H1 (cell line): ENCODE results near the gene FRS2. TPM values are rescaled to one million over a fixed set of nuclear protein-coding genes. Genes with fewer than 3 reads are reported as not detected.

Experiments
- CTCF ChIA-PET: fragments of 300-600 bp; sonication (Branson Sonifier 250); formaldehyde crosslinking; loops from one replicate; lab custom pipeline; 2021; ENCODE audit not compliant: partially characterized antibody; lab: Charles Lee
- POLR2A ChIA-PET: fragments of 300-600 bp; sonication (Branson Sonifier 250); formaldehyde crosslinking; loops from one replicate; lab custom pipeline; 2021; ENCODE audit warnings: inconsistent platforms; ENCODE audit not compliant: partially characterized antibody; lab: Charles Lee
- DNase-seq, 2 experiments: peaks; one replicate each; pipeline versions ENCODE4 v3.0.0 to v3.0.0-alpha.2; 2010 to 2022; ENCODE audit warnings: low spot score in 2 of 2, low read depth in 1 of 2, mixed read lengths in 1 of 2
- FAIRE-seq: peaks from 2 replicates; lab custom pipeline; 2011; peaks lifted over from hg19 to GRCh38; lab: Jason Lieb, UNC
- H2AFZ ChIP-seq: 2 replicates; pipeline ENCODE4 v1.8.1; 2012; ENCODE audit warnings: low read length, inconsistent platforms
- H2AK5ac ChIP-seq: 2 replicates; pipeline ENCODE4 v1.6.1; 2013; ENCODE audit warnings: low read depth, low read length
- H2BK120ac ChIP-seq: replicated peaks from 2 replicates; pipeline ENCODE3; 2013; ENCODE audit warnings: low read depth, low read length, inconsistent platforms
- H2BK12ac ChIP-seq: 2 replicates; pipeline ENCODE4 v1.6.1; 2013; ENCODE audit warnings: low read depth, low read length
- H2BK15ac ChIP-seq: 2 replicates; pipeline ENCODE4 v1.6.1; 2013; ENCODE audit warnings: low read length
- H2BK20ac ChIP-seq: 2 replicates; pipeline ENCODE4 v1.6.1; 2013; ENCODE audit warnings: low read length
- H2BK5ac ChIP-seq: 2 replicates; pipeline ENCODE4 v1.6.1; 2013; ENCODE audit warnings: low read depth, low read length
- H3K14ac ChIP-seq: 2 replicates; pipeline ENCODE4 v1.6.1; 2013; ENCODE audit warnings: inconsistent platforms; ENCODE audit not compliant: insufficient read length
- H3K18ac ChIP-seq: 2 replicates; pipeline ENCODE4 v1.6.1; 2013; ENCODE audit warnings: low read length; ENCODE audit errors: extremely low read depth
- H3K23ac ChIP-seq: 2 replicates; pipeline ENCODE4 v1.6.1; 2013; ENCODE audit warnings: inconsistent platforms; ENCODE audit not compliant: insufficient read length
- H3K23me2 ChIP-seq: 2 replicates; pipeline ENCODE4 v1.6.1; 2013; ENCODE audit warnings: low read depth, low read length
- H3K27ac ChIP-seq: 2 replicates; pipeline ENCODE4 v1.6.1; 2011; ENCODE audit warnings: low read depth, low read length, inconsistent platforms
- H3K27me3 ChIP-seq, 4 experiments: replicated peaks in 1 of 4; 1 replicate in 1 of 4; 2 replicates in 3 of 4; pipeline versions ENCODE4 v1.6.1 to v1.8.1; 2011 to 2013; ENCODE audit warnings: low read length in 3 of 4, mild to moderate bottlenecking in 3 of 4, inconsistent platforms in 2 of 4, mixed read lengths in 2 of 4, moderate library complexity in 1 of 4; ENCODE audit not compliant: control insufficient read depth in 3 of 4, insufficient read depth in 3 of 4; ENCODE audit errors: extremely low read depth in 1 of 4
- H3K36me3 ChIP-seq, 4 experiments: 2 replicates each; pipeline versions ENCODE4 v1.6.1 to v1.8.1; 2011 to 2013; ENCODE audit warnings: mild to moderate bottlenecking in 4 of 4, low read length in 3 of 4, moderate library complexity in 2 of 4, control low read depth in 1 of 4, inconsistent platforms in 1 of 4; ENCODE audit not compliant: insufficient read depth in 4 of 4, control insufficient read depth in 2 of 4
- H3K4ac ChIP-seq: replicated peaks from 2 replicates; pipeline ENCODE3; 2013; ENCODE audit warnings: low read length, low read depth, mixed read lengths, inconsistent platforms; ENCODE audit not compliant: insufficient read length
- H3K4me1 ChIP-seq, 4 experiments: replicated peaks in 1 of 4; 1 replicate in 1 of 4; 2 replicates in 3 of 4; pipeline versions ENCODE4 v1.6.1 to v1.8.1; 2011 to 2013; ENCODE audit warnings: low read length in 3 of 4, inconsistent platforms in 2 of 4, mixed read lengths in 1 of 4; ENCODE audit not compliant: insufficient read depth in 4 of 4, control insufficient read depth in 3 of 4
- H3K4me2 ChIP-seq, 2 experiments: 2 replicates each; pipeline versions ENCODE4 v1.6.1 to v1.8.1; 2011 to 2013; ENCODE audit warnings: low read depth in 2 of 2, low read length in 2 of 2, control low read depth in 1 of 2, inconsistent platforms in 1 of 2, mild to moderate bottlenecking in 1 of 2; ENCODE audit not compliant: insufficient read depth in 1 of 2
- H3K4me3 ChIP-seq, 4 experiments: fragments of 200-600, 300-600 bp in 1 of 4; sonication (generic), shearing (Covaris generic), sonication (Bioruptor Twin) in 1 of 4; 2 replicates each; pipeline versions ENCODE4 v1.5.1 to v1.8.1; 2011 to 2016; ENCODE audit warnings: low read length in 4 of 4, low read depth in 3 of 4, control low read depth in 2 of 4, inconsistent platforms in 2 of 4, mild to moderate bottlenecking in 2 of 4, mixed read lengths in 1 of 4, moderate library complexity in 1 of 4; ENCODE audit not compliant: insufficient read depth in 2 of 4; ENCODE audit errors: extremely low read depth in 1 of 4
- H3K56ac ChIP-seq: replicated peaks from 2 replicates; pipeline ENCODE3; 2013; ENCODE audit warnings: low read depth, mild to moderate bottlenecking, mixed read lengths, low read length, inconsistent platforms; ENCODE audit not compliant: insufficient read length
- H3K79me1 ChIP-seq: 2 replicates; pipeline ENCODE4 v1.6.1; 2013; ENCODE audit warnings: low read depth, low read length, control low read depth
- H3K79me2 ChIP-seq, 2 experiments: 2 replicates each; pipeline versions ENCODE4 v1.6.1 to v1.8.1; 2012 to 2013; ENCODE audit warnings: low read length in 2 of 2, mild to moderate bottlenecking in 2 of 2, inconsistent platforms in 1 of 2; ENCODE audit not compliant: insufficient read depth in 2 of 2, control insufficient read depth in 1 of 2
- H3K9ac ChIP-seq, 4 experiments: replicated peaks in 1 of 4; 1 replicate in 1 of 4; 2 replicates in 3 of 4; pipeline versions ENCODE4 v1.6.1 to v1.8.1; 2011 to 2013; ENCODE audit warnings: low read depth in 3 of 4, low read length in 3 of 4, control low read depth in 2 of 4, mild to moderate bottlenecking in 2 of 4, moderate library complexity in 2 of 4, inconsistent platforms in 1 of 4; ENCODE audit errors: extremely low read depth in 1 of 4
- H3K9me3 ChIP-seq, 2 experiments: 2 replicates each; pipeline versions ENCODE4 v1.6.1 to v1.8.1; 2012 to 2013; ENCODE audit warnings: mild to moderate bottlenecking in 2 of 2, moderate library complexity in 2 of 2, control low read depth in 1 of 2, inconsistent platforms in 1 of 2, low read depth in 1 of 2, low read length in 1 of 2, mixed read lengths in 1 of 2; ENCODE audit not compliant: insufficient read depth in 2 of 2
- H4K20me1 ChIP-seq, 2 experiments: replicated peaks in 1 of 2; 2 replicates each; pipeline versions ENCODE3 to v1.8.1; 2011 to 2013; ENCODE audit warnings: inconsistent platforms in 2 of 2, low read length in 2 of 2, mild to moderate bottlenecking in 1 of 2; ENCODE audit not compliant: insufficient read depth in 2 of 2, control insufficient read depth in 1 of 2
- H4K5ac ChIP-seq: 2 replicates; pipeline ENCODE4 v1.6.1; 2013; ENCODE audit warnings: low read length, low read depth, mixed read lengths, inconsistent platforms; ENCODE audit not compliant: insufficient read length
- H4K8ac ChIP-seq: 2 replicates; pipeline ENCODE4 v1.8.0; 2013; ENCODE audit warnings: mild to moderate bottlenecking, moderate library complexity, low read length, inconsistent platforms; ENCODE audit not compliant: insufficient read depth; ENCODE audit errors: extremely low read depth
- H4K91ac ChIP-seq: replicated peaks from 2 replicates; pipeline ENCODE3; 2013; ENCODE audit warnings: low read length, mixed read lengths, inconsistent platforms; ENCODE audit not compliant: insufficient read length
- BCL11A ChIP-seq, 2 experiments: IDR thresholded peaks; one replicate each; pipeline ENCODE4 v1.6.1; 2011; ENCODE audit warnings: low read depth in 2 of 2, low read length in 2 of 2, mild to moderate bottlenecking in 2 of 2
- MAFK ChIP-seq: IDR thresholded peaks from 2 replicates; pipeline ENCODE4 v1.6.1; 2012; ENCODE audit warnings: low read depth, mild to moderate bottlenecking, improper control_type of control experiment, low read length
- POLR2AphosphoS5 ChIP-seq: IDR thresholded peaks from 2 replicates; pipeline ENCODE4 v1.6.1; 2011; ENCODE audit warnings: low read depth, low read length
- RXRA ChIP-seq: IDR thresholded peaks from 2 replicates; pipeline ENCODE4 v1.6.1; 2011; ENCODE audit warnings: low read depth, mild to moderate bottlenecking, low read length, moderate library complexity; ENCODE audit not compliant: insufficient read depth
- SRF ChIP-seq: IDR thresholded peaks from 2 replicates; pipeline ENCODE4 v1.6.1; 2011; ENCODE audit warnings: mild to moderate bottlenecking, low read depth, low read length, moderate library complexity
- TAF7 ChIP-seq: optimal IDR thresholded peaks from 2 replicates; pipeline ENCODE3; 2011; ENCODE audit warnings: low read depth, mild to moderate bottlenecking, inconsistent platforms, low read length, moderate library complexity, borderline replicate concordance
- WGBS, 2 experiments: shearing (Covaris generic) in 1 of 2; methylation state at CpG; one replicate each; pipeline versions ENCODE4 v1.1.6 to v1.1.7; 2013 to 2015; ENCODE audit warnings: low lambda C conversion rate in 2 of 2, mixed read lengths in 2 of 2, inconsistent platforms in 1 of 2, low coverage in 1 of 2, missing lambda C conversion rate in 1 of 2; ENCODE audit not compliant: insufficient replicate concordance in 2 of 2, insufficient coverage in 1 of 2, insufficient read length in 1 of 2; ENCODE audit errors: extremely low coverage in 1 of 2, missing lambda C conversion rate in 1 of 2; 5-methylcytosine and 5-hydroxymethylcytosine counted together
- polyA plus RNA-seq, 7 experiments: library from polyadenylated mRNA; depleted of rRNA in 3 of 7; stranded (reverse) in 5 of 7; unstranded in 2 of 7; fragments of >200 nt in 5 of 7; fragments of 200-250 nt in 2 of 7; gene quantifications; 1 replicate in 5 of 7; 2 replicates in 1 of 7; 4 replicates in 1 of 7; pipeline versions ENCODE4 v1.2.1 to v1.2.3, GENCODE V29; 2011 to 2013; ENCODE audit warnings: missing spikeins in 2 of 7, mixed read lengths in 2 of 7
- total RNA-seq: library from RNA; stranded (reverse); fragmentation: NEBNext Ultra II Directional; extraction: Animal tissue kit (Norgen Biotek cat#: 25700); gene quantifications from 2 replicates; pipeline ENCODE4 v1.2.1, GENCODE V29; 2021
- TF ChIP-seq, protein P1 (sequence below): IDR thresholded peaks from 2 replicates; pipeline ENCODE4 v1.6.1; 2012; ENCODE audit warnings: low read length, inconsistent platforms
- TF ChIP-seq, protein P2 (sequence below): IDR thresholded peaks from 2 replicates; pipeline ENCODE4 v1.6.1; 2011; ENCODE audit warnings: low read length, improper control_type of control experiment
- TF ChIP-seq, protein P3 (sequence below), 3 experiments: IDR thresholded peaks; 1 replicate in 2 of 3; 2 replicates in 1 of 3; pipeline versions ENCODE4 v1.5.1 to v1.6.1; 2011; ENCODE audit warnings: low read length in 3 of 3, mild to moderate bottlenecking in 3 of 3, inconsistent platforms in 2 of 3, low read depth in 1 of 3, moderate library complexity in 1 of 3; ENCODE audit not compliant: insufficient read depth in 1 of 3; ENCODE audit errors: control extremely low read depth in 1 of 3

Gene FRS2
- total and polyA plus RNA-seq, 2 of the 8 experiments (the other 6 are each of a cell fraction or from before 2014, with no cell fraction given): 10.3 to 35.8 TPM

DNA sequence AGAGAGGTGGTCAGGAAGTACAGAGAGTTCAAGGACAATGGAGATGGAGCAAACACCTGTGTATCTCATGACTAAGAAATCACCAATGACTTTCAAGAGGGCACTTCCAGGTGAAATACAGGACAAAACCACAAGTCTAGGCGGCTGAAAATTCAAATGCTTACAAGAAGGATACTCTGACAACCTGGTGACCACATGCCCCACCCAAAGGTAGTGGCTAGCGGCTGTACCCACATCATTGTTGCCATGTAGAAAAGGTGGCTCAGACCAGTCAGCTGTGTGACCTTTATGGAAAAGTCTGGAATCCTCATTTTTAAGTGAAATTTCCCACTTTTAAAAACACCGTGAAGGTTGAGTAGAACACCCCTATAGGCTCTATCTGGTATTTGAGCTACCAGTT is 48.6 kb upstream of the FRS2 start:
- Histone ChIP-seq H3K9ac (no peak overlapping the region), H3K79me1 (no peaks in the 10 kb centered on the region), H3K56ac (no peak overlapping the region), H3K4me2 (no peak overlapping the region), H2BK120ac (no peak overlapping the region), H2BK5ac (no peak overlapping the region), H4K20me1 (no peaks in the 10 kb centered on the region), H3K79me2 (no peaks in the 10 kb centered on the region), H3K14ac (no peak overlapping the region), H3K9me3 (no peaks in the 10 kb centered on the region), H4K5ac (no peak overlapping the region), H3K18ac (no peak overlapping the region), H2BK20ac (no peak overlapping the region), H3K27me3 (no peaks in the 10 kb centered on the region), H3K4ac (no peak overlapping the region), H2AFZ (no peak overlapping the region), H4K91ac (no peak overlapping the region), H3K27ac (no peak overlapping the region), H2BK15ac (no peak overlapping the region), H3K23me2 (no peaks in the 10 kb centered on the region), H3K23ac (no peak overlapping the region), H3K4me3 (no peak overlapping the region), H4K8ac (no peak overlapping the region), H2BK12ac (no peak overlapping the region), H3K4me1 (no peaks in the 10 kb centered on the region), H3K36me3 (no peaks in the 10 kb centered on the region; a peak in 1 of 8 replicates), H2AK5ac (no peak overlapping the region)
- WGBS, 2 experiments: 95% methylated on average over 3 of the region's 3 CpGs; no CpG with 5 or more reads in 1 of the 2 experiments
- DNase-seq (no peak), FAIRE-seq (no peak)
- POLR2A ChIA-PET: no interaction called here
- CTCF ChIA-PET: interaction anchor here (1.0 kb wide), 1 partner anchor 44 kb away, joined by 3 read pairs; no protein-coding TSS in a partner anchor
- TF ChIP-seq POLR2AphosphoS5: no peak
- no peak for TF ChIP-seq SRF
- TF ChIP-seq, protein P1, sequence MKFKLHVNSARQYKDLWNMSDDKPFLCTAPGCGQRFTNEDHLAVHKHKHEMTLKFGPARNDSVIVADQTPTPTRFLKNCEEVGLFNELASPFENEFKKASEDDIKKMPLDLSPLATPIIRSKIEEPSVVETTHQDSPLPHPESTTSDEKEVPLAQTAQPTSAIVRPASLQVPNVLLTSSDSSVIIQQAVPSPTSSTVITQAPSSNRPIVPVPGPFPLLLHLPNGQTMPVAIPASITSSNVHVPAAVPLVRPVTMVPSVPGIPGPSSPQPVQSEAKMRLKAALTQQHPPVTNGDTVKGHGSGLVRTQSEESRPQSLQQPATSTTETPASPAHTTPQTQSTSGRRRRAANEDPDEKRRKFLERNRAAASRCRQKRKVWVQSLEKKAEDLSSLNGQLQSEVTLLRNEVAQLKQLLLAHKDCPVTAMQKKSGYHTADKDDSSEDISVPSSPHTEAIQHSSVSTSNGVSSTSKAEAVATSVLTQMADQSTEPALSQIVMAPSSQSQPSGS: no peak
- no peak for TF ChIP-seq BCL11A (IDR thresholded peaks at IDR 0.05; ENCODE audit: low read depth in 2 of 2, low read length in 2 of 2)
- TF ChIP-seq RXRA: no peak
- no peak for TF ChIP-seq MAFK
- TF ChIP-seq, protein P2, sequence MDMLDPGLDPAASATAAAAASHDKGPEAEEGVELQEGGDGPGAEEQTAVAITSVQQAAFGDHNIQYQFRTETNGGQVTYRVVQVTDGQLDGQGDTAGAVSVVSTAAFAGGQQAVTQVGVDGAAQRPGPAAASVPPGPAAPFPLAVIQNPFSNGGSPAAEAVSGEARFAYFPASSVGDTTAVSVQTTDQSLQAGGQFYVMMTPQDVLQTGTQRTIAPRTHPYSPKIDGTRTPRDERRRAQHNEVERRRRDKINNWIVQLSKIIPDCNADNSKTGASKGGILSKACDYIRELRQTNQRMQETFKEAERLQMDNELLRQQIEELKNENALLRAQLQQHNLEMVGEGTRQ: no peak
- TF ChIP-seq TAF7: no peak
- TF ChIP-seq, protein P3, sequence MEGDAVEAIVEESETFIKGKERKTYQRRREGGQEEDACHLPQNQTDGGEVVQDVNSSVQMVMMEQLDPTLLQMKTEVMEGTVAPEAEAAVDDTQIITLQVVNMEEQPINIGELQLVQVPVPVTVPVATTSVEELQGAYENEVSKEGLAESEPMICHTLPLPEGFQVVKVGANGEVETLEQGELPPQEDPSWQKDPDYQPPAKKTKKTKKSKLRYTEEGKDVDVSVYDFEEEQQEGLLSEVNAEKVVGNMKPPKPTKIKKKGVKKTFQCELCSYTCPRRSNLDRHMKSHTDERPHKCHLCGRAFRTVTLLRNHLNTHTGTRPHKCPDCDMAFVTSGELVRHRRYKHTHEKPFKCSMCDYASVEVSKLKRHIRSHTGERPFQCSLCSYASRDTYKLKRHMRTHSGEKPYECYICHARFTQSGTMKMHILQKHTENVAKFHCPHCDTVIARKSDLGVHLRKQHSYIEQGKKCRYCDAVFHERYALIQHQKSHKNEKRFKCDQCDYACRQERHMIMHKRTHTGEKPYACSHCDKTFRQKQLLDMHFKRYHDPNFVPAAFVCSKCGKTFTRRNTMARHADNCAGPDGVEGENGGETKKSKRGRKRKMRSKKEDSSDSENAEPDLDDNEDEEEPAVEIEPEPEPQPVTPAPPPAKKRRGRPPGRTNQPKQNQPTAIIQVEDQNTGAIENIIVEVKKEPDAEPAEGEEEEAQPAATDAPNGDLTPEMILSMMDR (IDR thresholded peaks at IDR 0.05; ENCODE audit: control extremely low read depth in 1 of 3, insufficient read depth in 1 of 3, low read depth in 1 of 3, low read length in 3 of 3): no peak
